Stimulated activated CD4-positive, alpha-beta T cell treated with anti-CD3 and anti-CD28 coated beads, TNF-alpha, amount 100 ng/mL, for 4 hours (primary cell): ENCODE measurements around the gene PDX1.
"Not testable (repeated sequence)": the region's sequence is repeated elsewhere in the genome, so short reads cannot be mapped to it uniquely, and the experiment has no call there.

Experiments used
- DNase-seq, 3 experiments: peaks; one replicate each; pipeline ENCODE4 v3.0.0-alpha.2; 2020; ENCODE audit warnings: low read depth in 3 of 3

Gene PDX1

GRCh38 chr13:27956576-27957300 lies 36.9 kb downstream of the PDX1 start:
- no peak for DNase-seq

- no peak for DNase-seq
Observed at GRCh38 chr13:27959976-27960361, 40.2 kb downstream of the PDX1 start.

- no peak for DNase-seq
Observed at GRCh38 chr13:27960362-27961226, 40.8 kb downstream of the PDX1 start.

- DNase-seq, result no peak
Observed at GRCh38 chr13:27961227-27962085, 41.7 kb downstream of the PDX1 start.

- DNase-seq, result no peak
Observed at GRCh38 chr13:27962128-27962841, 42.5 kb downstream of the PDX1 start.

GRCh38 chr13:27962982-27963381 lies 43.2 kb downstream of the PDX1 start:
- DNase-seq, result no peak

GRCh38 chr13:27963491-27963890 lies 43.7 kb downstream of the PDX1 start:
- DNase-seq, result no peak

GRCh38 chr13:27964206-27964605 lies 44.4 kb downstream of the PDX1 start:
- DNase-seq, result not testable (repeated sequence)

GRCh38 chr13:27964741-27965323 lies 45.0 kb downstream of the PDX1 start:
- DNase-seq, result no peak

- no peak for DNase-seq
Observed at GRCh38 chr13:27965343-27965739, 45.5 kb downstream of the PDX1 start.

GRCh38 chr13:27965740-27966640 lies 46.2 kb downstream of the PDX1 start:
- DNase-seq, result no peak

- no peak for DNase-seq
Observed at GRCh38 chr13:27966641-27967202, 46.9 kb downstream of the PDX1 start.

- no peak for DNase-seq
Observed at GRCh38 chr13:27967203-27967735, 47.5 kb downstream of the PDX1 start.

GRCh38 chr13:27967736-27968315 lies 48.0 kb downstream of the PDX1 start:
- DNase-seq, result no peak

GRCh38 chr13:27968316-27969081 lies 48.7 kb downstream of the PDX1 start:
- no peak for DNase-seq

GRCh38 chr13:27969082-27969865 lies 49.5 kb downstream of the PDX1 start, which contains the start of gene CDX2:
TSS of gene CDX2 (minus strand) at chr13:27969315. CDS start at chr13:27969006, 309 bp downstream.
- DNase-seq, result no peak

- no peak for DNase-seq
Observed at GRCh38 chr13:27969866-27970229, 50.0 kb downstream of the PDX1 start.
